Measurements from ENCODE around the gene WDR19.
A peak's percentile ranks its signal among the peaks of the same experiment; 100 is the strongest.
"Not testable (repeated sequence)": the region's sequence is repeated elsewhere in the genome, so short reads cannot be mapped to it uniquely, and the experiment has no call there.

Gene WDR19

GRCh38 chr4:39170301-39170700 is 12.0 kb upstream of the WDR19 start:
- TF ChIP-seq POLR2AphosphoS5 (IDR thresholded peaks at IDR 0.05; ENCODE audit: low read depth, low read length) (no peak), PAX5 (IDR thresholded peaks at IDR 0.05; ENCODE audit: insufficient read depth, low read length, severe bottlenecking) (no peak), SPI1 (IDR thresholded peaks at IDR 0.05; ENCODE audit: low read depth, low read length) (no peak), POLR2A (IDR thresholded peaks at IDR 0.05; ENCODE audit: low read depth, low read length) (no peak), TAF1 (IDR thresholded peaks at IDR 0.05; ENCODE audit: low read depth, low read length) (no peak), POU2F2 (IDR thresholded peaks at IDR 0.05; ENCODE audit: low read depth, low read length) (no peak)
- DNase-seq (ENCODE audit: insufficient read length, low spot score) (no peak), FAIRE-seq (peak; percentile 70)

GRCh38 chr4:39178706-39179105 is 3.6 kb upstream of the WDR19 start:
- DNase-seq (ENCODE audit: insufficient read length, low spot score) (no peak), FAIRE-seq (no peak)
- TF ChIP-seq POU2F2 (IDR thresholded peaks at IDR 0.05; ENCODE audit: low read depth, low read length), result no peak

GRCh38 chr4:39179681-39180080 is 2.6 kb upstream of the WDR19 start:
- no peak for TF ChIP-seq SPI1 (IDR thresholded peaks at IDR 0.05; ENCODE audit: low read depth, low read length)
- no peak for TF ChIP-seq TAF1 (IDR thresholded peaks at IDR 0.05; ENCODE audit: low read depth, low read length)
- TF ChIP-seq POLR2A (IDR thresholded peaks at IDR 0.05; ENCODE audit: low read depth, low read length), result no peak
- TF ChIP-seq PAX5 (IDR thresholded peaks at IDR 0.05; ENCODE audit: insufficient read depth, low read length, severe bottlenecking), result no peak
- no peak for TF ChIP-seq POU2F2 (IDR thresholded peaks at IDR 0.05; ENCODE audit: low read depth, low read length)
- no peak for TF ChIP-seq POLR2AphosphoS5 (IDR thresholded peaks at IDR 0.05; ENCODE audit: low read depth, low read length)
- DNase-seq (ENCODE audit: insufficient read length, low spot score) (no peak), FAIRE-seq (no peak)

- not testable (repeated sequence) for DNase-seq (ENCODE audit: insufficient read length, low spot score); FAIRE-seq
These were observed 1.7 kb upstream of the WDR19 start for GRCh38 chr4:39180629-39181028.

- no peak for DNase-seq (ENCODE audit: insufficient read length, low spot score)
- no peak for FAIRE-seq
- TF ChIP-seq POLR2AphosphoS5 (IDR thresholded peaks at IDR 0.05; ENCODE audit: low read depth, low read length), result no peak
- TF ChIP-seq POU2F2 (IDR thresholded peaks at IDR 0.05; ENCODE audit: low read depth, low read length), result no peak
- TF ChIP-seq TAF1 (IDR thresholded peaks at IDR 0.05; ENCODE audit: low read depth, low read length), result no peak
- no peak for TF ChIP-seq SPI1 (IDR thresholded peaks at IDR 0.05; ENCODE audit: low read depth, low read length)
- TF ChIP-seq POLR2A (IDR thresholded peaks at IDR 0.05; ENCODE audit: low read depth, low read length), result no peak
- no peak for TF ChIP-seq PAX5 (IDR thresholded peaks at IDR 0.05; ENCODE audit: insufficient read depth, low read length, severe bottlenecking)
These were observed 817 bp upstream of the WDR19 start for GRCh38 chr4:39181520-39181904.

- FAIRE-seq (no peak), DNase-seq (ENCODE audit: insufficient read length, low spot score) (no peak)
- TF ChIP-seq POLR2A (IDR thresholded peaks at IDR 0.05; ENCODE audit: low read depth, low read length) (no peak), SPI1 (IDR thresholded peaks at IDR 0.05; ENCODE audit: low read depth, low read length) (no peak), POU2F2 (IDR thresholded peaks at IDR 0.05; ENCODE audit: low read depth, low read length) (no peak), POLR2AphosphoS5 (IDR thresholded peaks at IDR 0.05; ENCODE audit: low read depth, low read length) (no peak), TAF1 (IDR thresholded peaks at IDR 0.05; ENCODE audit: low read depth, low read length) (no peak), PAX5 (IDR thresholded peaks at IDR 0.05; ENCODE audit: insufficient read depth, low read length, severe bottlenecking) (no peak)
These were observed 19.6 kb downstream of the WDR19 start for GRCh38 chr4:39201963-39202362.

GRCh38 chr4:39204543-39204942 is 22.2 kb downstream of the WDR19 start:
- TF ChIP-seq POU2F2 (IDR thresholded peaks at IDR 0.05; ENCODE audit: low read depth, low read length), result no peak
- TF ChIP-seq SPI1 (IDR thresholded peaks at IDR 0.05; ENCODE audit: low read depth, low read length), result no peak
- no peak for TF ChIP-seq TAF1 (IDR thresholded peaks at IDR 0.05; ENCODE audit: low read depth, low read length)
- TF ChIP-seq POLR2AphosphoS5 (IDR thresholded peaks at IDR 0.05; ENCODE audit: low read depth, low read length), result no peak
- no peak for TF ChIP-seq POLR2A (IDR thresholded peaks at IDR 0.05; ENCODE audit: low read depth, low read length)
- TF ChIP-seq PAX5 (IDR thresholded peaks at IDR 0.05; ENCODE audit: insufficient read depth, low read length, severe bottlenecking), result no peak
- no peak for DNase-seq (ENCODE audit: insufficient read length, low spot score)
- no peak for FAIRE-seq

GRCh38 chr4:39205000-39205399 is 22.7 kb downstream of the WDR19 start:
- FAIRE-seq, result no peak
- TF ChIP-seq POLR2AphosphoS5 (IDR thresholded peaks at IDR 0.05; ENCODE audit: low read depth, low read length) (no peak), PAX5 (IDR thresholded peaks at IDR 0.05; ENCODE audit: insufficient read depth, low read length, severe bottlenecking) (no peak), POU2F2 (IDR thresholded peaks at IDR 0.05; ENCODE audit: low read depth, low read length) (no peak), SPI1 (IDR thresholded peaks at IDR 0.05; ENCODE audit: low read depth, low read length) (no peak), TAF1 (IDR thresholded peaks at IDR 0.05; ENCODE audit: low read depth, low read length) (no peak), POLR2A (IDR thresholded peaks at IDR 0.05; ENCODE audit: low read depth, low read length) (no peak)
- no peak for DNase-seq (ENCODE audit: insufficient read length, low spot score)

- DNase-seq (ENCODE audit: insufficient read length, low spot score) (no peak), FAIRE-seq (no peak)
- TF ChIP-seq POU2F2 (IDR thresholded peaks at IDR 0.05; ENCODE audit: low read depth, low read length), result no peak
- no peak for TF ChIP-seq POLR2A (IDR thresholded peaks at IDR 0.05; ENCODE audit: low read depth, low read length)
- no peak for TF ChIP-seq POLR2AphosphoS5 (IDR thresholded peaks at IDR 0.05; ENCODE audit: low read depth, low read length)
- no peak for TF ChIP-seq TAF1 (IDR thresholded peaks at IDR 0.05; ENCODE audit: low read depth, low read length)
- no peak for TF ChIP-seq PAX5 (IDR thresholded peaks at IDR 0.05; ENCODE audit: insufficient read depth, low read length, severe bottlenecking)
- no peak for TF ChIP-seq SPI1 (IDR thresholded peaks at IDR 0.05; ENCODE audit: low read depth, low read length)
These were observed 23.1 kb downstream of the WDR19 start for GRCh38 chr4:39205476-39205875.

- DNase-seq (ENCODE audit: insufficient read length, low spot score), result no peak
- no peak for TF ChIP-seq POLR2AphosphoS5 (IDR thresholded peaks at IDR 0.05; ENCODE audit: low read depth, low read length)
- no peak for TF ChIP-seq TAF1 (IDR thresholded peaks at IDR 0.05; ENCODE audit: low read depth, low read length)
- no peak for TF ChIP-seq POU2F2 (IDR thresholded peaks at IDR 0.05; ENCODE audit: low read depth, low read length)
- TF ChIP-seq PAX5 (IDR thresholded peaks at IDR 0.05; ENCODE audit: insufficient read depth, low read length, severe bottlenecking), result no peak
- TF ChIP-seq SPI1 (IDR thresholded peaks at IDR 0.05; ENCODE audit: low read depth, low read length), result no peak
- no peak for TF ChIP-seq POLR2A (IDR thresholded peaks at IDR 0.05; ENCODE audit: low read depth, low read length)
- FAIRE-seq, result no peak
These were observed 45.6 kb downstream of the WDR19 start for GRCh38 chr4:39227906-39228305.
